GM20000 (cell line): ENCODE data around the gene FOXP1.

Experiments used
- DNase-seq: peaks from one replicate; pipeline ENCODE4 v3.0.0; 2012; ENCODE audit warnings: low spot score
- TF ChIP-seq, protein P1 (sequence below): IDR thresholded peaks from 2 replicates; pipeline ENCODE4 v1.5.1; 2012; ENCODE audit warnings: mild to moderate bottlenecking, control low read depth; ENCODE audit errors: extremely low read depth, missing control alignments

The FOXP1 gene

DNA sequence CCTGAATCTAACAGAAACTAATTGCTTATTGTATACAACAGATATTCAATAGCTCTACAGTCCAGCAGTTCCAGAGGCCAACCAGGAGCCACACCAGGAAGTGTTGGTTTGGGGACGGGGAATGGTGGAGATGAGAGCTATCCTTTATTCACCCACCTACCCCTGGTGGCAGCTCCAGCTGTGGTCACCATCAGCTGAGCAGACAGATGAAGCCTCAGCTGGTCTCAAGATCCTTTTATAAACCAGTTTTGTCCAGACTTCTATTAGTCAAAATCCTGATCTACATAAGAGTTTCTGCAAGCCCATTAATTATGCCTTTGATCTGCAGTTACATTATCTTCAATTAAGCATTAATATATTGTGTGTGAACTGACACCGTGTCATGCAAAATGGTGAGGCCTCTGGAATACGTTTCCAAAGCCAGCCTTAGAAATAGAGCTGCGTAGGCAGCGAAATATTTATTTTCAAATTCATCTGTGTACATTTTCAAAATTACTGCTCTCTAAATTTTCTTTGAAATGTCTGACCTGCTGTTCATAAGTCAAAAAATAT lies 488.8 kb downstream of the FOXP1 start:
- TF ChIP-seq, protein P1, sequence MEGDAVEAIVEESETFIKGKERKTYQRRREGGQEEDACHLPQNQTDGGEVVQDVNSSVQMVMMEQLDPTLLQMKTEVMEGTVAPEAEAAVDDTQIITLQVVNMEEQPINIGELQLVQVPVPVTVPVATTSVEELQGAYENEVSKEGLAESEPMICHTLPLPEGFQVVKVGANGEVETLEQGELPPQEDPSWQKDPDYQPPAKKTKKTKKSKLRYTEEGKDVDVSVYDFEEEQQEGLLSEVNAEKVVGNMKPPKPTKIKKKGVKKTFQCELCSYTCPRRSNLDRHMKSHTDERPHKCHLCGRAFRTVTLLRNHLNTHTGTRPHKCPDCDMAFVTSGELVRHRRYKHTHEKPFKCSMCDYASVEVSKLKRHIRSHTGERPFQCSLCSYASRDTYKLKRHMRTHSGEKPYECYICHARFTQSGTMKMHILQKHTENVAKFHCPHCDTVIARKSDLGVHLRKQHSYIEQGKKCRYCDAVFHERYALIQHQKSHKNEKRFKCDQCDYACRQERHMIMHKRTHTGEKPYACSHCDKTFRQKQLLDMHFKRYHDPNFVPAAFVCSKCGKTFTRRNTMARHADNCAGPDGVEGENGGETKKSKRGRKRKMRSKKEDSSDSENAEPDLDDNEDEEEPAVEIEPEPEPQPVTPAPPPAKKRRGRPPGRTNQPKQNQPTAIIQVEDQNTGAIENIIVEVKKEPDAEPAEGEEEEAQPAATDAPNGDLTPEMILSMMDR, result no peak
- DNase-seq, result no peak

DNA sequence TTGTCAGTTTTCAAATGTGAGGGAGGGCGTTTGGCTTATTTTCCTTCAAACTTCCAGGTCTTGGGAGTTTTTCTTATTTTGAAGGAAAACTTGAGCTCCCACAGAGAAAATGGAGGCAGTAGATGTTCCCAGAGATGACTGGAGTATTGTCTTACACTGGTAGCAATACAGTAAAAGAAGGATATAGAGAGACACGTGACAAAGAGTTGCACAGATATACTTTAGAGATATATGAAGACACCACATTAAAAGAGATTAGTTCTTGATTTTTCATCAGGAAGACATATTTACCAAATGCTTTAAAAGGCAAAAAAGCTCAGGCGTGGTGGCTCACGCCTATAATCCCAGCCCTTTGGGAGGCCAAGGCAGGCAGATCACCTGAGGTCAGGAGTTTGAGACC lies 490.9 kb downstream of the FOXP1 start:
- TF ChIP-seq, protein P1, result no peak
- DNase-seq, result no peak

DNA sequence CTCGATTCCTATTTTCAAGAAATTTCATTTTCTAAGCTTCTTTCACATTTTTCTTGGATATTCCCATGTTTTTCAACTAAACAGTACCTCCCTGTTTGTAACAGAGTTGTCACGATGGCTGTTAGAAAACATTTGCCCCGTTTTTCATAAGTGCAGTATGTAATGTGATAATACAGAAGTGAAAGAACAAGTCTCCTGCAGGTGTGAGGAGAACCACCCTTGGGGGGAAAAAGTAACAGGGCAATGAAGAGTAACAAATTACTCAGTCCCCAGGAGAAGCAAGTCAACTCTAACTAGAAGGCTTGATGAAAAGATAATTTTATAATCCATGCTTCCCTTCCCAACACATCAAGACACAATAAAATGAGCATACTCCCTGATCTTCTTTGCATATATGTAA lies 493.3 kb downstream of the FOXP1 start:
- TF ChIP-seq, protein P1, result no peak

DNA sequence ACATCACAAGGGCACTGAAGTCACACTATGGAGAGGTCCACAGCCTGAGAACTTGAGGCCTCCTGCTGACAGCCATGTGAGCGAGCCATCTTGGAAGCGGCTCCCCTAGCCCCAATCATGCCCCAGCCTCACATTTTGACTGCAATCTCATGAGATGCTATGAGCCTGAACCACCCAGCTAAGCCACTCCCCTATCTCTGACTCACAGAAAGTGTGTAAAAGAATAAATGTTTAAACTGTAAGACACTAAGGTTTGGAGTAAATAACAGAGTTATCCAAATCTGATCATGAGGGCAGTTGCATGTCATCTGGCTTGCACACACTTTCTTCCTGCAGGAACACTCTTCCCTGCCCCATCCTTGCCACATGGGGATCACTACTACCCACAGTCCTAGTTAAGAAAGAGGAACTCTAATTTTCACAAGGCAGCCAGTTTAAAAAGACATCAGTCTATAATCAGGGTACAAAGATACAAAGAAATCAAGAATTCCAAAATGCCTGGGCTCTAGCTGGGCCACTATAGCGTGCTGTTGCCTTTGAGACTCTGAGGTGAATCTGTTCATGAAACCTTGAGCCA lies 494.2 kb downstream of the FOXP1 start:
- TF ChIP-seq, protein P1, result no peak
- DNase-seq, result no peak

More for the DNA sequence above, 493.3 kb downstream of the FOXP1 start:
- no peak for DNase-seq

DNA sequence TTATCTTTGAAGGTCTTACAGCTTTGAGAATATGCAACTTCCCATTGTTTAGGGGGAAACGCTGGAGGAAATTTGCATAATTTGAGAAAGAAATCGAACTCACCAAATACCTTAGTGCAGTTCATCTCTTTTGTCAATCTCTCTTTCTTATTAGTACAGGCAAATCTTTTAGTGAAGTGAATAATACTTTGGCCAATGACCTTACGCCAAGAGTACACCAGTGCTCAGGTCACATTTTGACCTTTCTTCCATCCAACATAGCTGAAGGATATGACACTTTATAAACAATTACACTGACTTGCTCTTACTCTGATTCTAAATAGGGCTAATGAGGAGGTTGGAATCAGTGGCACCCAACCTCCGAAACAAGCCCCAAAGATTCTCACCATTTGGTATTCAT lies 494.8 kb downstream of the FOXP1 start:
- TF ChIP-seq, protein P1, result no peak
- no peak for DNase-seq

DNA sequence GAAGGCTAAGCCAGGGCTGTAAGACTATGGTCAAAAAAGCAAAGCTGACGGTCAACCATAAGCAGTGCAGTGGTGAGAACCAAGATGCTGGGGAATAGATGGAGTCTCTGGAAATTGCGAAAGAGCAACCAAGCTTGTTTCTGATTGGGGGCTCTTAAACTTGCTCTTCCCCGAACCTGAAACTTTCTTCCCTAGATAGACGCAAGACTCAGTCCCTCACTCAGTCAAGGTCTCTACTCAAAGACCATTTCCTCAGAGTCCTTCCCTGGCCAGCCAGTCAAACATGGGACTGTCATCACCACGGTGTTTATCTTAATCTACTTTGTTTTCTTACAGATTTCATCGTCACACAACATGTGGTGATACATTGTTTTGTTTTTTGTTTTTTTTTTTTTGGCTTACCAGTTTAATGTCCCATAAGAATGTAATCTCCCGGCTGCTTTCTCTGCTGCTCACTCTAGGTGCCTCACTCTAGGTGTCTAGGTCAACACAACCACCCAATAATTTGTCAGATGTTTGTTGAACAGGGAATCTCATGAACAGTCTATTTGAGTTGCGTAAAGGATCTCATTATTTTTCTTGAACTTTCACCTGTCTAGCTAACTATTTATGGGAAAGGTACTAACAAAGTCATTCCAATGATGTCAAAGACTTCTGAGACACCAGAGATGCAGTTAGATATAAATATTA lies 495.4 kb downstream of the FOXP1 start:
- TF ChIP-seq, protein P1, result no peak

More for the DNA sequence above, 495.4 kb downstream of the FOXP1 start:
- no peak for DNase-seq
